HG03060 (cell line): ENCODE results near the gene CWF19L1.
A peak's percentile ranks its signal among the peaks of the same experiment; 100 is the strongest.

Source experiments
- ATAC-seq: cut with Tn5 transposase; IDR thresholded peaks from one replicate; pipeline ENCODE4 v1.9.1; 2021; ENCODE audit warnings: low read depth, moderate number of reproducible peaks; ENCODE audit not compliant: unreplicated experiment

Gene CWF19L1

GRCh38 chr10:100254191-100254590, 13.2 kb downstream of the CWF19L1 start:
- no peak for ATAC-seq

- no peak for ATAC-seq
Measured at GRCh38 chr10:100253041-100253440, 14.4 kb downstream of the CWF19L1 start.

GRCh38 chr10:100248820-100249219, 18.6 kb downstream of the CWF19L1 start:
- no peak for ATAC-seq

GRCh38 chr10:100245484-100246220, 21.8 kb downstream of the CWF19L1 start:
- no peak for ATAC-seq

GRCh38 chr10:100239851-100240250, 27.6 kb downstream of the CWF19L1 start:
- ATAC-seq = no peak

- no peak for ATAC-seq
Measured at GRCh38 chr10:100238429-100238828, 29.0 kb downstream of the CWF19L1 start.

GRCh38 chr10:100232101-100232500, 35.3 kb downstream of the CWF19L1 start:
- ATAC-seq = no peak

GRCh38 chr10:100229819-100230422, 37.5 kb downstream of the CWF19L1 start:
- ATAC-seq = no peak

GRCh38 chr10:100223879-100224278, 43.6 kb downstream of the CWF19L1 start:
- no peak for ATAC-seq

GRCh38 chr10:100222529-100222928, 44.9 kb downstream of the CWF19L1 start:
- no peak for ATAC-seq

GRCh38 chr10:100216006-100216405, 51.4 kb downstream of the CWF19L1 start:
- ATAC-seq = no peak

GRCh38 chr10:100209303-100209702, 58.1 kb downstream of the CWF19L1 start:
- ATAC-seq = no peak

- no peak for ATAC-seq
Measured at GRCh38 chr10:100208276-100208675, 59.2 kb downstream of the CWF19L1 start.

- ATAC-seq = no peak
Measured at GRCh38 chr10:100204370-100204769, 63.1 kb downstream of the CWF19L1 start.

- no peak for ATAC-seq
Measured at GRCh38 chr10:100201549-100201948, 65.9 kb downstream of the CWF19L1 start.

- ATAC-seq = no peak
Measured at GRCh38 chr10:100194711-100195110, 72.7 kb downstream of the CWF19L1 start.

- ATAC-seq = no peak
Measured at GRCh38 chr10:100192350-100192749, 75.1 kb downstream of the CWF19L1 start.

GRCh38 chr10:100186253-100187212, 80.9 kb downstream of the CWF19L1 start:
- ATAC-seq = peak; percentile 24

- peak; percentile 41 for ATAC-seq
Measured at GRCh38 chr10:100185364-100186252, 81.8 kb downstream of the CWF19L1 start, which contains the start of gene ERLIN1. ERLIN1 (minus strand) TSS chr10:100186029; CDS start chr10:100185626, 403 bp downstream.

- ATAC-seq = no peak
Measured at GRCh38 chr10:100184840-100185239, 82.6 kb downstream of the CWF19L1 start.
